GM18867 (cell line): ENCODE measurements around the gene SLC12A6.
"Not testable (repeated sequence)": the region's sequence is repeated elsewhere in the genome, so short reads cannot be mapped to it uniquely, and the experiment has no call there.

Source experiments
- ATAC-seq: cut with Tn5 transposase; IDR thresholded peaks from one replicate; pipeline ENCODE4 v1.9.1; 2021; ENCODE audit warnings: mild to moderate bottlenecking, moderate library complexity; ENCODE audit not compliant: unreplicated experiment

SLC12A6 gene

DNA sequence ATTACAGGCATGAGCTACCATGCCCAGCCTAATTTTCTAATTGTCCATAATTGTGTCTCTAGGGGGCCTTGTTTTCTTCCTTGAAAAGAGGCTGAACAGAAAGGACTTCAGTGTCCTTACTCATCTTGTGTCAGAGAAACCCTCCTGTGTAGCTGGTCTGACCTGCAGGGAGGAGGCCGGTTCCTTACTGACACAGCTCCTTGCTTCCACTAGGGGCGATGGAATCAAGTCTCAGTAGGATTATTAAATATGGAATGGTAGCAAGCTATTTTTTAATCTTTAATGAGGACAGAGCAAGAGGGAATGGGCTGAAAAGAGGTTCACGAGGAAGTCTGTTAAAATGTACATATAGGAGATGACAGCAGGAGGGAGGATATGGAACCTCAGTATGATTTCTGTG lies 20.8 kb upstream of the SLC12A6 start:
- ATAC-seq, result no peak

GRCh38 chr15:34357653-34358052 lies 20.1 kb upstream of the SLC12A6 start:
- no peak for ATAC-seq

DNA sequence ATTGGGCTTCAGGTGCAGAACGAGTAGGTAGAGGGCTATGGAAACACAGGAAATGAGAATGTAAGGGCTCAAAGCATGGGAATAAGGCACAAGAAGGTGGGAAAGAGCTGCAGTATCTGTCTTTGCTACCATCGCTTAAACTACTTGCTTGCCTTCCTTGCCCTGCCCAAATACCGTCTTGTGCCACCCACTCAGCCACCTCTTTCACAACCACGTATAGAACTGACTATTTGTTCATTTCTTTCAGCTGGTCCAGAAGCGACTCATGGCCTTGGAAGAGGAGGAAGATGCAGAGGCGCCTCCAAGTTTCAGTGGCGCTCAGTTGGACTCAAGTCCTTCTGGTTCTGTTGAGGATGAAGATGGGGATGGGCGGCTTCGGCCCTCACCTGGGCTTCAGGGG lies 17.7 kb upstream of the SLC12A6 start:
- ATAC-seq, result no peak

GRCh38 chr15:34354286-34354685 lies 16.7 kb upstream of the SLC12A6 start:
- no peak for ATAC-seq

DNA sequence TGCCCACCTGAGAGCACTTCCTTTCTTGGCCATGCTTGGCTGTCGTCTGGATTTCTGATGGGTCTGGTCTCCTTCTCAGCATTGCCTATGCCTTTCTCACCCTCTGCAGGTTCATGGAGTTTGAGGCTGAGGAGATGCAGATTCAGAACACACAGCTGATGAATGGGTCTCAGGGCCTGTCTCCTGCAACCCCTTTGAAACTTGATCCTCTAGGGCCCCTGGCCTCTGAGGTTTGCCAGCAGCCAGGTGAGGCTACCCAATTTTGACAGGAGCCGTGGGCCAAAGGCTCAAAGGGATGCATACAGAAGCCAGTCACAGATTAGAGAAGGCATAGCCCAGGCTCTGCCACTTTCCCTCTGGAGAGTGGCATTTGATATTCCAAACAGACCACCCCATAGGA lies 16.0 kb upstream of the SLC12A6 start:
- no peak for ATAC-seq

GRCh38 chr15:34352996-34353395 lies 15.4 kb upstream of the SLC12A6 start:
- not testable (repeated sequence) for ATAC-seq

GRCh38 chr15:34349769-34350168 lies 12.2 kb upstream of the SLC12A6 start:
- no peak for ATAC-seq

DNA sequence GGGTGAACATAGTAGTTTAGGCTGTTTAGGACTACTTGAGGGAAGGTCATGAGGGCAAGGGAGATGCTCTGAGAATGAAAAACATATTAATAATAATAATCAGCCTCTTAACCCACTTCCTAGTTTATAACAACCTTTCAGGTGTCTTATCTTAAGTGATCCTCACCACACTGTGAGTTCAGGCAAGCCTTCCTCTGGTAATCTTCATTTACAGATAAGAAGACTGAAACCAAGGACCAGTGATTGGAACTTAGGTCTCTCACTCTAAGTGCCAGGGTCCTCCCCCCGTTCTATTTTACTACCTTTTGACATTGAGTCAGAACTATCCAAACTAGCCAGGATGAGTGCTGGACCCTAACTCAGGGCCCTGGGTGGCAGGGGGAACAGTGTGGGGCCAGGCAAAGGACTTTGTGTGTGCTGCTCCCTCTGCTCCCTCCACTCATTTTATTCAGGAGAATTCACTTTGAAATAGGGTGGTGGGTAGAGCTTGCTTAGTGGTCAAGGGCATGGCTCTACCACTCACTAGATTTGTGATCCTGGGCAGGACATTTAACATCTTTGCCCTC lies 11.2 kb upstream of the SLC12A6 start:
- no peak for ATAC-seq

- no peak for ATAC-seq
Observed at GRCh38 chr15:34347951-34348638, 10.5 kb upstream of the SLC12A6 start.

DNA sequence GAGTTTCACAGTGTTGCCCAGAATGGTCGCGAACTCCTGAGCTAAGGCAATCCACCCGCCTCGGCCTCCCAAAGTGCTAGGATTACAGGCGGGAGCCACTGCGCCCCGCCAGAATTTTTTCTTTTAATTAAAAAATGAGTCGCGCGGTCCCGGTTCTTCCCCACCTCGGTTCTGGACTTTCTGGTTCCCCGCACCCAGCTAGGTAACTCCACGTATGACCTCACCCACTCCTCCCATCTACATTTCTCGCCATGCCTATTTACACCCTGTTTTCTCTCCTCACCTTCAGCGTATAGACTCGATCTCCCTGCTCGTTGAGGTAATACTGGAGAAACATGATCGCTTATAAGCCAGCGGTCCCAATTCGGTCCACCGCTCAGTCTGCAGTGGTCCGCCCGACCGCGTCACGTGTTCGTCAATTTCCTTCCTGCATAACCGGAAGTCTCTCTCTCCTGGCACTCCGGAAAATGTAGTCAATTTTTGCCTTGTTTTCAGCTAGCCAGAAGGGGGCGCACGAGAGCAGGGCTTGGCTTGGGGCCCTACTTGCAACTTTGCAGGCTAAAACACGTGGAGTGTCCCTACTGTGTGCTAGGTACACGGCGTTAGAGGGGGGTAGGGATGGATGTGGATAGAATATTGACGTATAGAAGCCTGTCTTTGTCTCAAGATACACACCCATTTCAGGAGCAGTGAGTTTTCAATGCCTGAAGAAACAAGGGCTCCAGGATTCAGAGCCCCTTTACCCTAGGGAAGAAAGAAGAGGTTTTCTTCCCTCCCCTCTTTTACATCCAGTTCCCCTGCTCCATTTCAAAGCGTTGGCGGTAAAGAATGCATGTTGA lies 5.4 kb upstream of the SLC12A6 start, which contains the start of the genes NOP10 and NUTM1:
NOP10 (minus strand) TSS at position 400 of the 839 bp plus-strand sequence; CDS start at position 337, 63 bp downstream.
NUTM1 (plus strand) TSS at position 579 of the 839 bp plus-strand sequence. CDS start 382 bp downstream, outside the sequence.
- ATAC-seq, result peak; percentile 83

- ATAC-seq, result not testable (repeated sequence)
Observed at GRCh38 chr15:34342213-34342736, 4.7 kb upstream of the SLC12A6 start.

- no peak for ATAC-seq
Observed at GRCh38 chr15:34341381-34342212, 4.0 kb upstream of the SLC12A6 start.

DNA sequence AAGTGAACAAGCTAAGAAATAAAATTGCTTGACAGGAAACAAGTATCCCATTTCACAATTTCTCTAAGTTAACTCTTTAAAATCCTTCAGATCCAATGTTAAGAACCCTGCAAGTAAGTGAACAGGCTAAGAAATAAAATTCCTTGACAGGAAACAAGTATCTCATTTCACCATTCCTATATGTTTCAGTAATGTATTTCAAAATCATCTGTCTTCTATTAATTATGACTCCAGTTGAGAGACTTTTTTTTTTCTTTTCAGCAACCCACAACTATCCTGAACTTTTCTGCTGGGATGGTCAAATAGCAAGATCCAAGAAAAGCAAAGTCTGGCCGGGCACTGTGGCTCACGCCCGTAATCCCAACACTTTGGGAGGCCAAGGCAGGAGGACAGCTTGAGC lies 2.4 kb upstream of the SLC12A6 start:
- ATAC-seq, result no peak

GRCh38 chr15:34338347-34338746 lies 766 bp upstream of the SLC12A6 start:
- no peak for ATAC-seq

- ATAC-seq, result peak; percentile 1
Observed at GRCh38 chr15:34336991-34337556, 507 bp downstream of the SLC12A6 start.

- no peak for ATAC-seq
Observed at GRCh38 chr15:34336231-34336990, 1.2 kb downstream of the SLC12A6 start.

GRCh38 chr15:34335176-34336032 lies 2.2 kb downstream of the SLC12A6 start:
- ATAC-seq, result no peak

GRCh38 chr15:34334672-34335071 lies 2.9 kb downstream of the SLC12A6 start:
- no peak for ATAC-seq
